H1 (cell line): Measurements from ENCODE around the gene CCDC18.

Experiments used
- CHD2 ChIP-seq: IDR thresholded peaks from 2 replicates; pipeline ENCODE4 v1.6.1; 2012; ENCODE audit warnings: low read length, improper control_type of control experiment
- JUND ChIP-seq: IDR thresholded peaks from 2 replicates; pipeline ENCODE4 v1.6.1; 2011; ENCODE audit warnings: mild to moderate bottlenecking, improper control_type of control experiment, low read length
- POLR2A ChIP-seq, 2 experiments: IDR thresholded peaks; 1 replicate in 1 of 2; 2 replicates in 1 of 2; pipeline ENCODE4 v1.6.1; 2011; ENCODE audit warnings: low read depth in 2 of 2, low read length in 2 of 2, mild to moderate bottlenecking in 2 of 2; ENCODE audit errors: control extremely low read depth in 1 of 2
- YY1 ChIP-seq: IDR thresholded peaks from 2 replicates; pipeline ENCODE4 v1.6.1; 2011; ENCODE audit warnings: low read depth, mild to moderate bottlenecking, low read length
- TF ChIP-seq, protein P1 (sequence below), 3 experiments: IDR thresholded peaks; 1 replicate in 2 of 3; 2 replicates in 1 of 3; pipeline versions ENCODE4 v1.5.1 to v1.6.1; 2011; ENCODE audit warnings: low read length in 3 of 3, mild to moderate bottlenecking in 3 of 3, inconsistent platforms in 2 of 3, low read depth in 1 of 3, moderate library complexity in 1 of 3; ENCODE audit not compliant: insufficient read depth in 1 of 3; ENCODE audit errors: control extremely low read depth in 1 of 3

DNA sequence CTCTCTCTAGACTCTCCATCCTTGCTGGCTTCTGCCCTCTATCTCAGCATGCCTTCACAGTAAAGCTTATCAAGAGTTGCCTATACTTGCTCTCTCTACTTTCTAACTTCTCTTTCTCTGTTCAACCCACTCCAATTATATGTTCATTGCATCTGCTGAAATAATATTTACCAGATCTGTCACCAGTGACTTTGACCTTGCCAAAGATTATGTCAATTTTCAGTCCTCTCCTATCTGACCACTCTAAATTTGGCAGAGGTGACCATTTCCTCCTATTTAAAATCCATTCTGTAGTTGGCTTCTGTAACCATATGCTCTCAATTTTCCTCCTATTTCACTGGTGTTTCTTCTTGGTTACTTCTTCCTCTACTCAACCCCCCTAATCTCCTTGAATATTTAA lies 126.4 kb downstream of the CCDC18 start:
- TF ChIP-seq CHD2 = no peak
- no peak for TF ChIP-seq POLR2A (IDR thresholded peaks at IDR 0.05; ENCODE audit: control extremely low read depth in 1 of 2, low read depth in 2 of 2, low read length in 2 of 2)
- no peak for TF ChIP-seq YY1
- TF ChIP-seq, protein P1, sequence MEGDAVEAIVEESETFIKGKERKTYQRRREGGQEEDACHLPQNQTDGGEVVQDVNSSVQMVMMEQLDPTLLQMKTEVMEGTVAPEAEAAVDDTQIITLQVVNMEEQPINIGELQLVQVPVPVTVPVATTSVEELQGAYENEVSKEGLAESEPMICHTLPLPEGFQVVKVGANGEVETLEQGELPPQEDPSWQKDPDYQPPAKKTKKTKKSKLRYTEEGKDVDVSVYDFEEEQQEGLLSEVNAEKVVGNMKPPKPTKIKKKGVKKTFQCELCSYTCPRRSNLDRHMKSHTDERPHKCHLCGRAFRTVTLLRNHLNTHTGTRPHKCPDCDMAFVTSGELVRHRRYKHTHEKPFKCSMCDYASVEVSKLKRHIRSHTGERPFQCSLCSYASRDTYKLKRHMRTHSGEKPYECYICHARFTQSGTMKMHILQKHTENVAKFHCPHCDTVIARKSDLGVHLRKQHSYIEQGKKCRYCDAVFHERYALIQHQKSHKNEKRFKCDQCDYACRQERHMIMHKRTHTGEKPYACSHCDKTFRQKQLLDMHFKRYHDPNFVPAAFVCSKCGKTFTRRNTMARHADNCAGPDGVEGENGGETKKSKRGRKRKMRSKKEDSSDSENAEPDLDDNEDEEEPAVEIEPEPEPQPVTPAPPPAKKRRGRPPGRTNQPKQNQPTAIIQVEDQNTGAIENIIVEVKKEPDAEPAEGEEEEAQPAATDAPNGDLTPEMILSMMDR (IDR thresholded peaks at IDR 0.05; ENCODE audit: control extremely low read depth in 1 of 3, insufficient read depth in 1 of 3, low read depth in 1 of 3, low read length in 3 of 3) = no peak
- TF ChIP-seq JUND = no peak
